ENCODE measurements around the gene BCL7C. TPM values are rescaled to one million over a fixed set of nuclear protein-coding genes. Genes with fewer than 3 reads are reported as not detected.

BCL7C gene
- total and polyA plus RNA-seq, 2 of the 13 experiments (the other 11 are each of a cell fraction or from before 2014, with no cell fraction given): 17.7 to 33.8 TPM

DNA sequence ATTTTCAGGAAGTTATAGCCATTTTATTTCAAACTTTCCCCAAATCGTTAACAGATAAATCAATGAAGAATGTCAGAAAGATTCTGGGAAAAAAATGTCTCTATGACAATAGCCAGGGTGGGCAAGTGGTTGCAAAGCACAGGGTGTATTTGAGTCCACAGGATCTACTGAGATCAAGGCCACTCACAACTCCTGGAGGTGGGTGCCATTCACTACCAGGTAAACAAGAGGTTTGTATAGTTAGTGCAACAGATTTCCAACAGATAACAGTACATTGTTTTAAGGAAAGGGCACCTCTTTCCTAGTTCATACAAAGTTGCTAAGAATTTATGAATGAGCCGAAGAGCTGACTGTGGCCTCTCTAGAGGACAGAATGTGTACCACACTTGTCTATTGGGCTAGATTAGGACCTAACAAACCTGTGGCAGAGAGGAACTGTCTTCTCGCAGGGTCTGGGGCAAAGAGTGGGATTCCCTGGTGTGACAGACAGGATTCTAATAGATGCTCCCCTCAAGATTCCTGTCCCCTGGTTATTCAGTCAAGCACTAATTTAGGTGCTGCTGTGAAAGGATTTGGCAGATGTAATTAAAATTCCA, 54.9 kb downstream of the BCL7C start (continued):
- TF ChIP-seq, protein P1, sequence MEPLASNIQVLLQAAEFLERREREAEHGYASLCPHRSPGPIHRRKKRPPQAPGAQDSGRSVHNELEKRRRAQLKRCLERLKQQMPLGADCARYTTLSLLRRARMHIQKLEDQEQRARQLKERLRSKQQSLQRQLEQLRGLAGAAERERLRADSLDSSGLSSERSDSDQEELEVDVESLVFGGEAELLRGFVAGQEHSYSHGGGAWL (CRISPR knock-in tag; IDR thresholded peaks at IDR 0.05): peak; percentile 39; the same call in 1 of the 2 replicates
- TF ChIP-seq AFF4 (CRISPR knock-in tag; IDR thresholded peaks at IDR 0.05): no peak
- TF ChIP-seq KLF6 (CRISPR knock-in tag; IDR thresholded peaks at IDR 0.05): 0 out of 2 replicates have a peak, but pooled peaks have one; percentile 47
- TF ChIP-seq ZNF235 (CRISPR knock-in tag; IDR thresholded peaks at IDR 0.05; ENCODE audit: borderline replicate concordance): no peak
- peak; percentile 35; the same call in 1 of the 2 replicates for TF ChIP-seq ZNF12 (CRISPR knock-in tag; IDR thresholded peaks at IDR 0.05)
- 0 out of 2 replicates have a peak, but pooled peaks have one; percentile 37 for TF ChIP-seq HHEX (CRISPR knock-in tag; IDR thresholded peaks at IDR 0.05)
- TF ChIP-seq ONECUT2 (CRISPR knock-in tag; IDR thresholded peaks at IDR 0.05): no peak
- TF ChIP-seq ZNF530 (CRISPR knock-in tag; IDR thresholded peaks at IDR 0.05; ENCODE audit: low read depth): no peak
- TF ChIP-seq HOMEZ (CRISPR knock-in tag; IDR thresholded peaks at IDR 0.05; ENCODE audit: low read depth): no peak
- TF ChIP-seq, protein P2, sequence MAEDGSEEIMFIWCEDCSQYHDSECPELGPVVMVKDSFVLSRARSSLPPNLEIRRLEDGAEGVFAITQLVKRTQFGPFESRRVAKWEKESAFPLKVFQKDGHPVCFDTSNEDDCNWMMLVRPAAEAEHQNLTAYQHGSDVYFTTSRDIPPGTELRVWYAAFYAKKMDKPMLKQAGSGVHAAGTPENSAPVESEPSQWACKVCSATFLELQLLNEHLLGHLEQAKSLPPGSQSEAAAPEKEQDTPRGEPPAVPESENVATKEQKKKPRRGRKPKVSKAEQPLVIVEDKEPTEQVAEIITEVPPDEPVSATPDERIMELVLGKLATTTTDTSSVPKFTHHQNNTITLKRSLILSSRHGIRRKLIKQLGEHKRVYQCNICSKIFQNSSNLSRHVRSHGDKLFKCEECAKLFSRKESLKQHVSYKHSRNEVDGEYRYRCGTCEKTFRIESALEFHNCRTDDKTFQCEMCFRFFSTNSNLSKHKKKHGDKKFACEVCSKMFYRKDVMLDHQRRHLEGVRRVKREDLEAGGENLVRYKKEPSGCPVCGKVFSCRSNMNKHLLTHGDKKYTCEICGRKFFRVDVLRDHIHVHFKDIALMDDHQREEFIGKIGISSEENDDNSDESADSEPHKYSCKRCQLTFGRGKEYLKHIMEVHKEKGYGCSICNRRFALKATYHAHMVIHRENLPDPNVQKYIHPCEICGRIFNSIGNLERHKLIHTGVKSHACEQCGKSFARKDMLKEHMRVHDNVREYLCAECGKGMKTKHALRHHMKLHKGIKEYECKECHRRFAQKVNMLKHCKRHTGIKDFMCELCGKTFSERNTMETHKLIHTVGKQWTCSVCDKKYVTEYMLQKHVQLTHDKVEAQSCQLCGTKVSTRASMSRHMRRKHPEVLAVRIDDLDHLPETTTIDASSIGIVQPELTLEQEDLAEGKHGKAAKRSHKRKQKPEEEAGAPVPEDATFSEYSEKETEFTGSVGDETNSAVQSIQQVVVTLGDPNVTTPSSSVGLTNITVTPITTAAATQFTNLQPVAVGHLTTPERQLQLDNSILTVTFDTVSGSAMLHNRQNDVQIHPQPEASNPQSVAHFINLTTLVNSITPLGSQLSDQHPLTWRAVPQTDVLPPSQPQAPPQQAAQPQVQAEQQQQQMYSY (CRISPR knock-in tag; IDR thresholded peaks at IDR 0.05): no peak
- no peak for TF ChIP-seq NFE2 (CRISPR knock-in tag; IDR thresholded peaks at IDR 0.05)
- TF ChIP-seq KLF11 (CRISPR knock-in tag; IDR thresholded peaks at IDR 0.05): no peak
- no peak for TF ChIP-seq ZNF780A (CRISPR knock-in tag; IDR thresholded peaks at IDR 0.05)
- TF ChIP-seq SAP130 (CRISPR knock-in tag; IDR thresholded peaks at IDR 0.05; ENCODE audit: low read depth): peak; percentile 61
- TF ChIP-seq ZNF326 (CRISPR knock-in tag; IDR thresholded peaks at IDR 0.05; ENCODE audit: borderline replicate concordance): no peak
- TF ChIP-seq GFI1 (CRISPR knock-in tag; IDR thresholded peaks at IDR 0.05; ENCODE audit: borderline replicate concordance): peak; percentile 28; the same call in 1 of the 2 replicates
- TF ChIP-seq ZNF552 (CRISPR knock-in tag; IDR thresholded peaks at IDR 0.05; ENCODE audit: borderline replicate concordance): no peak
- TF ChIP-seq ZNF451 (CRISPR knock-in tag; IDR thresholded peaks at IDR 0.05): no peak
- peak; percentile 56; the same call in 1 of the 2 replicates for TF ChIP-seq ERF (CRISPR knock-in tag; IDR thresholded peaks at IDR 0.05)

All from HepG2 (cell line).